Stimulated activated CD4-positive, alpha-beta T cell treated with anti-CD3 and anti-CD28 coated beads, Interleukin-15, amount 100 ng/mL, for 48 hours (primary cell): ENCODE data around the gene DNALI1.

Experiments used
- DNase-seq, 2 donors: peaks; one replicate each; pipeline ENCODE4 v3.0.0-alpha.2; 2020; ENCODE audit warnings: low read depth in 2 of 2

DNALI1 gene

DNA sequence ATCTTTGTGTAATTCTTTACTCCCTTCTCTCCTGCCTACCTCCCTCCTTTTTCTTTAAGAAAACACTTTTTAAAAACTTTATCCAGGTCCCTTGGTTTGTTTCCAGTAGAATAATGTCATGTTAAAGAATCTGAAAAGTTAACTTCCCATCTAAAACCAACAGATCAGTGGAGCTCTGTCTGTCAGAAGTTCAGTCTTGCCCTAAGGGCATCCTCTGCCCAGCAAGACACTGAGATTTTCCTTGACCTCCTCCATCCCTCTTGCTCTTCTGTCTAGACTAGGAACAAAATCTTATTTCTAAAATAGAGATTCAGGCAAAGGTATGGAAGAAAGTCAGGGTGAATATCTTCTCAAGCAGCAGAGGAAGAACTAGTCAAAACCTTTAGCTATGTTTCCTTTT lies 44.7 kb downstream of the DNALI1 start:
- DNase-seq = no peak

DNA sequence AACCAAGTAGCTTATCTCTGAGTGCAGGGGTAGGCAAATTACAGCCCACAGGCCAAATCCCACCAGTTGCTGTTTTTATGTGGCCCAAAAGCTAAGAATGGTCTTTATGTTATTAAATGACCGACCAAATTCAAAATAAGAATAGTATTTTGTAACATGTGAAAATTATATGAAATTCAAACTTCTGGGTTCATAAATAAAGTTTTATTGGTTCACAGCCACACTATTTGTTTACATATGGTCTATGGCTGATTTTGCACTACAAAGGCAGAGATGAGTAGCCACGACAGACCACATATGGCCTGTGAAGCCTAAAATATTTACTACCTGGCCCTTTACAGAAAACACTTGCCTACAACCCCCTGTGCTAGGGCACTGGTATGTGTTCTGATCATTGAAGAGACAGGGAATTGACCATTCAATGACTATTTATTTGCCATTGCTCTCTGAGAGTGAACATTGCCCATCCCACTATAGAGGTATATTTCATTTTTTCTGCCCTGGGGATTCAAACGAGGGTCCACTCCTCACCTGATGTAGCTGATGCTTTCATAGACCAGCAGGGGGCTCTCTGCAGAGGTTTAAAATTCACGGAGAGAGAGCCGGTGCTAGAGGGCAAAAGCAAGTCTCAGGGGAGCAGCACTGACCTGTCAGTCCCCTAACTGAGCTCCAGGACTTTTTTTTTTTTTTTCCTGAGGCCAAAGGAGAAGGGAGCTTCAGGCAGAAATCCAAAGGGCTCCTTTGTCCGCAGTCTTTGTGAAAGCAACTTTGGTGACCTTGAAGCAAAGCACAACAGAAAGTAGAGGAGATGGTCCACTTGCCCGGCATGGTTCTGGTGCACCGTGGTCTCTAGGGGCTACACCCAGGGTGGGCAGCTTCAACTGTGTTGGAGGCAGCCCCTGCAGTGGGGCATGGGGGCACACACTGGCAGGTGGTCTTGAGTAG lies 46.3 kb downstream of the DNALI1 start:
- peak in 1 of 2 donors; percentile 4 for DNase-seq

DNA sequence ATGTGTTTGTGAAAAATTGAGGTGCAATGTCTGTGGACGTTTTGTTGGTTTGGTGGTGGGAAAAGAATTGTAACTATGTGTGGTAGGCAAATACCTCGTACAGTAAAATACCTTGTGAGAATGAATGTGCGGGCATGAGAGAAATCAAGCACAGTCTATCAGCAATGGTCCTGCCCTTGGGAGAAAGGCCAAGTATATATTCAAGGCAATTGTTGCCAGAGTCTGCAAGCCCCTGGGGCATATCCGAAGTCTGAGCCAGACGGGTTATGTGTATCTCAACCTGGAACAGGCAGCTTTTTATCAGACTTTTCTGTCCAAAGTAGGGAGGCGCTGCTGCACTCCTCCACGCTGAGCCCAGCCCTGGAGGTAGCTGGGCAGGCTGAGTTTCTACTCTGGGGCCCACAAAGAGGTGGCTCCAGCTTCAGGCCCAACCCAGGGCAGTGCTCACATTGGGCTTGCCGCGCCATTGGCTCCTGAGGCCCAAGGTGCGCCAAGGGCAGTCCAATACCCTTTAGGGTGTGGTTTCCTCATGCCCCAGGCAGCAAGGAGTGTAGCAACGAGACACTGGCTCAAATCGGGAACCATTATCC lies 48.4 kb downstream of the DNALI1 start:
- DNase-seq = no peak

DNA sequence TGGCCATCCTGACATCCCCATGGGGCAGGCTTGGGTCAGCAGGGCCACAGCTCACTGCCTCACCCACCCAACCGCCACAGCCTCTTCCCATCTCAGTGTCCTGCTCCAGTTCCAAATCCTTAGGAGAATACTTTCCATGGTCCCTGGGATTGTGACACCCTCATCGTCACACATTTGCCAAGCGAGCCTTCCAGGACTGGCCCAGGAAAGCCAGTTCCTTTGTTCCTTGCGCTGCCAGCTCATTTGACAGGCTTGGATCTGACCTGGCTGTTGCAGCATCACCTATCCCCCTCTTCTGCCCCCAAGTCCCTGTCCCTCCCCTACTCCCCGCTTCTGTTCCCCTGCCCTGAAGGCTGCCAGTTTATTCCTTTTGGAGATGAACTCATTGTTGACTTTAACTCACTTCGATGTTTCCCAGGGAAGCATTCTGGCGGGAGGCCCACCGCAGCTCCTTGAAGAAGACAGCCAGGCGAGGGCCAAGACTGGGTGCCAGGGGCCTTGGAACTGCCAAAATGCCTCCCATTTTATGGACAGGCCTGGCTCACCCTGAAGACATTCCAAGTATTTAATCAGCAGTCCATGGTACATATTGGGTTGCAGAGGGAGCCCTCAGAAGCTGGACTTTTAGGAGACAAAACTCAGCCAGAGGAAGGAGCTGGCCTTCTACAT lies 49.2 kb downstream of the DNALI1 start:
- DNase-seq = no peak

DNA sequence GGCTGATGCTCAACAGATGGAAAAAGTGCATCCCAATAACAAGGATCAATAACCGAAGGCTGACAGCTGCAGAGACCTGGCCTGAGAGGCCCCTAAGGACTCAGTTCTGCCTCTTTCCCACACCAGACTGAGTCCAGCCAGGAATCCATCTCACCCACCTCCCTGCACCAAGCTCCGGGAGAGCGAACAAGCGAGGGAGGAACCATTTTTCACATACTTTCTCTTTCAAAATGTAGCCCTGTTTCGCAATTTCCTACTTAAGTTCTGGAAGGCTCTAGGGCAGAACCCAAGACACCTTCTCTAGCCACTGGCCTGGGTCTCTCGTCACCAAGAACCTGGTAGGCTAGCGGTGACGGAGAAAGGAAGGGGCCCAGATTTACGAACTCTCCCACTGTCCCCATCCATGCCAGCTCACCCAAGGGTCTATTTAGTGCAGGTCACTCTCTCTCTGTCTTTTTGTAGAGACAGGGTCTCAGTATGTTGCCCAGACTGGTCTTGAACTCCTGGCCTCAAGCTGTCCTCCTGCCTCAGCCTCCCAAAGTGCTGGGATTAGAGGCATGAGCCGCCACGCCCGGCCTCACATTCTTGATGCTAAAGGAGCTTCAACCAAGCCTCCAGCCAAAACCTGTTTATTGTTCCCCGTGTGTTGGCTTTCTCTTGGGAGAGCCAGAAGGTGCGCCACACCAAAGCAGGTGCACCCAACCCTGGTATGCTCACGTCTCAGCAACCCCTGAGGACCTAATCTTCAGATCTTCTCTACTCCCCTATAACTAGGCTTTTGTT lies 49.9 kb downstream of the DNALI1 start:
- DNase-seq = no peak

DNA sequence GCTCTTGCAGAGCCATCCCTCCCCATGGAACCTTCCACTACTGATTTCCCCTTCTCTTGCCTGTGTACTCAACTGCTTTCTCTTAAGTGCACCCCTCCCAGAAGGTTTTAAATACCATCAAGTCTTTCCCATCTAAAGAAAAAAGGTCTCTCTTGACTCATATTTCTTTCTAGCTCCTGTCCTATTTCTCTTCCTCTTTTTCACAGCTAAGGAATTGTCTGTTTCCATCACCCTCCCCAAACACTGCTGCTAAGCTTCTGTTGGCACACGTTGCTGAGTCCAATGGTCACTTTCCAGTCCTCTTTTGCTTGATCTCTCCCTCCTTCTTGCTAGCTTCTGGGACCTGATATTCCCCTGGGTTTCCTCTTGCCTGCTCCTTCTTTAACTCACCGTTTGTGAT lies 52.3 kb downstream of the DNALI1 start:
- DNase-seq = no peak

DNA sequence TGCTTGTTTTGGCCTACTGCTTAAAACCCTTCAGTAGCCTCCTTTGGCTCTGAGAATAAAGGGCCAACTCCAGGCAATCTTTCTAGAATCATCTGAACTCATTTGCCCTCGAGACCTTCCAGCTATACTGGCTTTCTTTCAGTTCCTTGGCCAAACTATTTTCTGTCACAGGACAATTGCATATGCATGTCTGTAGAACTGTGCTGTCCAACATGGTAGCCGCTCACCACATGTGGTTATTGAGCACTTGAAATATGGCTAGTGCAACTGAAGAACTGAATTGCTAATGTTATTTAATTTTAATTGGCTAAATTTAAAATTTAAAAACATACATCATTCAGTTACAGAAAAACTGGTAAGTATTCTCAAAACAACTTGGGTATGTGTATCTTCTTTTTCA lies 53.3 kb downstream of the DNALI1 start:
- no peak for DNase-seq

DNA sequence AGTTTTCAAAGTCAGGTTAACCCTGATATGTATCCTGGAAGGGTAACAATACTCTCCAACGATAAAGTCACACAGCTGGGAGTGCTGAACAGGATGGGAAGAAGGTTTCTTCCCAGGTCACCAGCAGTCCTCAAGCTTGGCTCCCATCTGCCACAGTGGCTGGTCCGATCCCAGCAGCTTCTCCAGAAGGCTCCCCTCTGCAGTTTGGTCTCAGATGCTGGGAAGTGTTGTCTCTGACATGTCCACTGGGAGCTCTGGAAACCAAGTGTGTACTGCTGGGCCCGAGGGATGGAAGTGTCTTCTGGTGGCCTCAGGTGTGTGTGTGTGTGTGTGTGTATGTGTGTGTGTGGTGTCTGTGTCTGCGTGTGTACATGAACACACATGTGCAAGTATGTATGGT lies 55.4 kb downstream of the DNALI1 start:
- no peak for DNase-seq

DNA sequence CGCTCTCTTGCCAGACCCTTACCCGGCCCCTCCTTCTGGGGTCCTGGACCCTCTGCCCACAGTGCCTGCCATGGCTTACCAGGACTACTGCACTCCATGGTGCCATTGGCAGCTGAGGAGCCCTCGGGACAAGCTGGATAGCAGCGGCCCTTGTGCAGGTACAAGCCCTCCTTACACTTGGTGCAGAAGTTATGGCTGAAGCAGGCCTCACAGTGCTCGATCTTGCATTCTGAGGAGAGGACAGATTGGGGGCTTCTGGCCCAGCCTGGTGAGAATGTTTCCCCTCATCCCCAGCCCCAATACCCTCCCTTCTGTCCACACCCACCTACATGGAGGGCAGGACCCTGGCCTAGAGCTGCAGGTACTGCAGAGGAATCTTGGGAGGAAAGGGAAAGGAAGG lies 57.4 kb downstream of the DNALI1 start:
- no peak for DNase-seq

DNA sequence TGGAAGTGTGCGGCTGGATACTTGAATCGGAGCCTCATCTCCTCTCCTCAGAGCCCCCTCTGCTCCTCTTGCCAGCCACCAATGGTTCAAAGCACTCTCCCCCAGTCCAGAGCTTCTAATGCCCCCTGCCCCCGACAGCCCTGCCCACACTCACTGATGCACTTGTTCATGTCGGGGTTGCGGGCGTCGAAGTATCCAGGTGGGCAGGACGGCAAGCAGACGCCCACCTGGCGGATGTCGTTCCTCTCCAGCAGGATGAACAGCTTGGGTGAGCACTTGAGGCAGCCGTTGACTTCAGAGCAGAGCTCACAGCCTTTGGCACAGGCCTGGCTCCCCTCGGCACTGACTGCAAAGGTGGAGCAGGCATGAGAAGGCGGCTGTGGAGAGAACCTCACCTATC lies 59.6 kb downstream of the DNALI1 start:
- DNase-seq = no peak
